Esophagus squamous epithelium (tissue), 5 donors: ENCODE measurements around the gene OLAH. TPM values are rescaled to one million over a fixed set of nuclear protein-coding genes. Genes with fewer than 3 reads are reported as not detected.

Experiments used
- DNase-seq: peaks from one replicate; lab custom pipeline; 2025; lab: John Stamatoyannopoulos, UW
- H3K27ac ChIP-seq, 4 donors: fragments of 200-600 bp; sonication (generic); one replicate each; pipeline ENCODE4 v1.5.1; 2016 to 2019; ENCODE audit warnings: mild to moderate bottlenecking in 1 of 4
- H3K27me3 ChIP-seq, 4 donors: fragments of 200-600 bp; sonication (generic); 1 replicate in 3 of 4; 2 replicates in 1 of 4; pipeline versions ENCODE4 v1.5.1 to v1.6.0; 2017 to 2021; ENCODE audit warnings: antibody characterized with exemption in 1 of 4
- H3K36me3 ChIP-seq, 3 donors: fragments of 200-600 bp; sonication (generic); one replicate each; pipeline ENCODE4 v1.5.1; 2016 to 2019
- H3K4me1 ChIP-seq, 3 donors: fragments of 200-600 bp; sonication (generic); one replicate each; pipeline ENCODE4 v1.5.1; 2017 to 2019
- H3K4me3 ChIP-seq, 4 donors: fragments of 200-600 bp; sonication (generic); 1 replicate in 3 of 4; 2 replicates in 1 of 4; pipeline ENCODE4 v1.5.1; 2016 to 2019; ENCODE audit warnings: mild to moderate bottlenecking in 2 of 4, moderate library complexity in 1 of 4
- H3K9me3 ChIP-seq, 3 donors: fragments of 200-600 bp; sonication (generic); one replicate each; pipeline ENCODE4 v1.5.1; 2016 to 2019
- POLR2A ChIP-seq, 4 donors: fragments of 450-650 bp; IDR thresholded peaks; one replicate each; pipeline ENCODE4 v1.6.1; 2017; ENCODE audit warnings: antibody characterized with exemption in 4 of 4, mild to moderate bottlenecking in 4 of 4, moderate library complexity in 3 of 4
- WGBS, 2 donors: methylation state at CpG; one replicate each; pipeline ENCODE4 v1.1.5; 2018; 5-methylcytosine and 5-hydroxymethylcytosine counted together
- intact Hi-C: fragments of 100-400 bp; cut with DNase I; formaldehyde crosslinking; loops from one replicate; pipeline ENCODE4 v1.15.0; 2022
- total RNA-seq, 4 donors: library from RNA; depleted of rRNA; stranded (reverse); fragments of >200 nt; gene quantifications; one replicate each; pipeline ENCODE4 v1.1.0, GENCODE V29; 2016
- TF ChIP-seq, protein P1 (sequence below), 6 experiments: fragments of 450-650 bp in 4 of 6; fragments of 200-600 bp in 2 of 6; sonication (generic) in 2 of 6; IDR thresholded peaks; one replicate each; pipeline ENCODE4 v1.5.1; 2016 to 2019; ENCODE audit warnings: antibody characterized with exemption in 6 of 6, mild to moderate bottlenecking in 4 of 6, moderate library complexity in 4 of 6
- donor health status: DM: yes; HTN: yes; CAD: no.

Gene OLAH
- total RNA-seq, 4 donors from 2014 or later: 0.57 to 9.4 (median 5.1) TPM

DNA sequence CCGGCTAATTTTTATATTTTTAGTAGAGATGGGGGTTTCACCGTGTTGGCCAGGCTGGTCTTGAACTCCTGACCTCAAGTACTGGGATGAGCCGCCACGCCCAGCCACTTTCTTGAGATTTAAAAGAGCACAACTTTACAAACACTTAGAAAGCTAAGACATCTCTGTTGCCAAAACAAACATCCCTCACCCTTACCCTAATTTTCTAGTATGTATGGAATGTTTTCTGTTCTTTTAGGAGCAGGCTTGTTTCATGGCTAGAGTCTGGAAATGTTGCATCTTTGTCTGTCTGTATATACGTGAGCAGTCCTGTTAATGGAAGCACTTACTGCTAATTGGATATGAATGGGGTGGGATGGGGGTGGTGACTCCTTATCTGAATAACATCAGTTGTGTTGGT is 2.9 kb downstream of the OLAH start:
- H3K27ac ChIP-seq: peak overlapping the region in 1 of 4 donors; percentile 36
- DNase-seq: no peak
- peaks cover 0 to 11% (median 0%) of the 10 kb centered on the region in 3 donors for H3K4me1 ChIP-seq
- no peaks in the 10 kb centered on the region for H3K27me3 ChIP-seq
- 65 to 78% methylated on average over 4 to 5 of the region's 5 CpGs for WGBS, 2 donors
- H3K9me3 ChIP-seq: no peaks in the 10 kb centered on the region
- TF ChIP-seq, protein P1, sequence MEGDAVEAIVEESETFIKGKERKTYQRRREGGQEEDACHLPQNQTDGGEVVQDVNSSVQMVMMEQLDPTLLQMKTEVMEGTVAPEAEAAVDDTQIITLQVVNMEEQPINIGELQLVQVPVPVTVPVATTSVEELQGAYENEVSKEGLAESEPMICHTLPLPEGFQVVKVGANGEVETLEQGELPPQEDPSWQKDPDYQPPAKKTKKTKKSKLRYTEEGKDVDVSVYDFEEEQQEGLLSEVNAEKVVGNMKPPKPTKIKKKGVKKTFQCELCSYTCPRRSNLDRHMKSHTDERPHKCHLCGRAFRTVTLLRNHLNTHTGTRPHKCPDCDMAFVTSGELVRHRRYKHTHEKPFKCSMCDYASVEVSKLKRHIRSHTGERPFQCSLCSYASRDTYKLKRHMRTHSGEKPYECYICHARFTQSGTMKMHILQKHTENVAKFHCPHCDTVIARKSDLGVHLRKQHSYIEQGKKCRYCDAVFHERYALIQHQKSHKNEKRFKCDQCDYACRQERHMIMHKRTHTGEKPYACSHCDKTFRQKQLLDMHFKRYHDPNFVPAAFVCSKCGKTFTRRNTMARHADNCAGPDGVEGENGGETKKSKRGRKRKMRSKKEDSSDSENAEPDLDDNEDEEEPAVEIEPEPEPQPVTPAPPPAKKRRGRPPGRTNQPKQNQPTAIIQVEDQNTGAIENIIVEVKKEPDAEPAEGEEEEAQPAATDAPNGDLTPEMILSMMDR (IDR thresholded peaks at IDR 0.05): no peak
- no peak for TF ChIP-seq POLR2A (IDR thresholded peaks at IDR 0.05)
- intact Hi-C loops: no loop called here
- H3K4me3 ChIP-seq: no peak overlapping the region
- no peaks in the 10 kb centered on the region for H3K36me3 ChIP-seq

DNA sequence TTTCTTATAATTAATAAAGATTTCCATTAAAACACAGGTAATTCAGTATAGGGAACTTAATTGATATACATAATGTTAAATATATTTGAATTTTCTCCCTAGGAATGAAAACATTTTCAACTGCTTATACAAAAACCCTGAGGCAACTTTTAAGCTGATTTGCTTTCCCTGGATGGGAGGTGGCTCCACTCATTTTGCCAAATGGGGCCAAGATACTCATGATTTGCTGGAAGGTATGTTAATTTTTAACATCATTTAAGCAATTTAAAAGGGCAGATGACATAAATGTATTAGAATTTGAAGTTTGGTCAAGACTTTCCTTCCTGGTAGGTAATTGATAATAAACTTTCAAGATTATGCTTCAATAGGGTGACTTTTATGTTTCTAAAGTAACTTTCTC is 5.8 kb downstream of the OLAH start:
- Histone ChIP-seq H3K4me3 (no peak overlapping the region), H3K36me3 (no peaks in the 10 kb centered on the region), H3K27ac (no peak overlapping the region), H3K27me3 (no peaks in the 10 kb centered on the region), H3K4me1 (peaks cover 0 to 11% (median 0%) of the 10 kb centered on the region in 3 donors), H3K9me3 (no peaks in the 10 kb centered on the region)
- no peak for TF ChIP-seq POLR2A (IDR thresholded peaks at IDR 0.05)
- TF ChIP-seq, protein P1 (IDR thresholded peaks at IDR 0.05): no peak
- intact Hi-C loops: no loop called here
- no peak for DNase-seq

DNA sequence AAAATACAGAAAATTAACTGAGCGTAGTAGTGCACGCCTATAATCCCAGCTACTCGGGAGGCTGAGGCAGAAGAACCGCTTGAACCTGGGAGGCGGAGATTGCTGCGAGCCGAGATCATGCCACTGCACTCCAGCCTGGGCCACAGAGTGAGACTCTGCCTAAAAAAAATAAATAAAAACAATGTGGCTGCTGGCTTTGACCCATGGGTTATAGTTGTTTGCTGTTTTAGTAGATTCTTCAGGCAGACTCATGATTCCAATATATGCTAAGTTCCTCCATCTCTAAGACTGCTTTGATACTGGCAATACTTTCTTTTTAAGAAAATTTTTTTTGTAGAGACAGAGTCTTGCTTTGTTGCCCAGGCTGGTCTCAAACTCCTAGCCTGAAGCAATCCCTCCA is 8.4 kb downstream of the OLAH start:
- Histone ChIP-seq H3K36me3 (no peaks in the 10 kb centered on the region), H3K4me1 (no peaks in the 10 kb centered on the region), H3K4me3 (no peak overlapping the region), H3K27me3 (no peaks in the 10 kb centered on the region), H3K9me3 (no peaks in the 10 kb centered on the region), H3K27ac (no peak overlapping the region)
- DNase-seq: no peak
- intact Hi-C loops: no loop called here
- 73 to 78% methylated on average over 7 of the region's 7 CpGs for WGBS, 2 donors
- TF ChIP-seq, protein P1 (IDR thresholded peaks at IDR 0.05): no peak
- no peak for TF ChIP-seq POLR2A (IDR thresholded peaks at IDR 0.05)

DNA sequence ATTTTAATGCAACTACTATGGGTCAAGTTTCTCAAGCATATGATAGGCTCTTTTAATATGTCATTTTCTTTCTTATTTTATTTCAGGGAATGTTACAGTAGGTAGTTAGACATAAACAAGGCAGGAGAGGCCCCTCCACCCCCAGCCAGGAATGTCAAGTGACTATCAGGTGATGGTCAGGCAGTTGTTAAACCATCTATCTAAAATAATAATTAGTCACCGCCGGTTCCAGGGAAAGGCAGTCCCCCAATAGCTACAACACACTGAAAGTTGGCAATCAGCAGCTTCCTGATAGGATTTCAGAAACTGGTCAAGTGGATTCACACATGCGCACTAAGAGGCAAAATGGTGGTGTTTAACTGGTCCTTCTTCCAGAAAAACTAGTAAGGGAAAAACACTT is 9.3 kb downstream of the OLAH start:
- no peak for DNase-seq
- no peak for TF ChIP-seq POLR2A (IDR thresholded peaks at IDR 0.05)
- TF ChIP-seq, protein P1 (IDR thresholded peaks at IDR 0.05): no peak
- H3K36me3 ChIP-seq: no peaks in the 10 kb centered on the region
- no peak overlapping the region for H3K4me3 ChIP-seq
- intact Hi-C loops: no loop called here
- H3K27ac ChIP-seq: no peak overlapping the region
- 63 to 78% methylated on average over 3 of the region's 3 CpGs for WGBS, 2 donors
- no peaks in the 10 kb centered on the region for H3K27me3 ChIP-seq
- no peaks in the 10 kb centered on the region for H3K9me3 ChIP-seq
- no peaks in the 10 kb centered on the region for H3K4me1 ChIP-seq

DNA sequence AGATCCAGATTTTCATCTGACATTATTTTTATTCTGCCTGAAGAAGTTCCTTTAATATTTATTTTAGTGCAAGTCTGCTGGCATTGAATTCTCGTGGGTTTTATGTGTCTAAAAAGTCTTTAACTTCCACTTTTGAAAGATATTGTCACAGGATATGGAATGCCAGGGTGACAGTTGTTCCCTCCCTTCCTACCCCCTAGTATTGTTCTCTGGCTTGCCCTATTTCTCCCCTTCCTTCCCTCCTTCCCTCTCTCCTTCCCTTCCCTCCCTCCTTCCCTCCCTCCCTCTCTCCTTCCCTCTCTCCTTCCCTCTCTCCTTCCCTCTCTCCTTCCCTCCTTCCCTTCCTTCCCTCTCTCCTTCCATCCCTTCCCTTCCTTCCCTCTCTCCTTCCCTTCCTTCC is 14.9 kb downstream of the OLAH start:
- TF ChIP-seq, protein P1 (IDR thresholded peaks at IDR 0.05): no peak
- no peak for TF ChIP-seq POLR2A (IDR thresholded peaks at IDR 0.05)
- Histone ChIP-seq H3K4me3 (no peak overlapping the region), H3K4me1 (no peaks in the 10 kb centered on the region), H3K27ac (no peak overlapping the region), H3K27me3 (no peaks in the 10 kb centered on the region), H3K9me3 (peaks cover 0 to 10% (median 0%) of the 10 kb centered on the region in 3 donors), H3K36me3 (no peaks in the 10 kb centered on the region)
- 65 to 78% methylated on average over 1 of the region's 1 CpG for whole genome bisulfite sequencing, 2 donors
- DNase-seq: no peak
- intact Hi-C loops: no loop called here
